GM19324 (cell line): ENCODE measurements around the gene DNAJC11.

ENCODE experiments used
- ATAC-seq: cut with Tn5 transposase; IDR thresholded peaks from one replicate; pipeline ENCODE4 v1.9.1; 2021; ENCODE audit warnings: mild to moderate bottlenecking, moderate library complexity; ENCODE audit not compliant: unreplicated experiment, low FRiP score

The DNAJC11 gene

GRCh38 chr1:6627031-6627430 is 74.6 kb downstream of the DNAJC11 start:
- ATAC-seq = no peak

- peak; percentile 28 for ATAC-seq
Measured at GRCh38 chr1:6625584-6626149, 75.9 kb downstream of the DNAJC11 start.

GRCh38 chr1:6624710-6625583 is 76.7 kb downstream of the DNAJC11 start, which contains the start of gene THAP3:
Gene THAP3, plus strand, starts transcription at chr1:6624868. Its CDS starts 351 bp downstream, at chr1:6625219.
- peak; percentile 78 for ATAC-seq

GRCh38 chr1:6623269-6623965 is 78.2 kb downstream of the DNAJC11 start:
- ATAC-seq = no peak

- no peak for ATAC-seq
Measured at GRCh38 chr1:6622396-6623152, 79.0 kb downstream of the DNAJC11 start.

- ATAC-seq = no peak
Measured at GRCh38 chr1:6621429-6622391, 79.9 kb downstream of the DNAJC11 start.

GRCh38 chr1:6619045-6619444 is 82.6 kb downstream of the DNAJC11 start:
- no peak for ATAC-seq

GRCh38 chr1:6614929-6615785 is 86.5 kb downstream of the DNAJC11 start:
- no peak for ATAC-seq

- ATAC-seq = no peak
Measured at GRCh38 chr1:6614019-6614928, 87.3 kb downstream of the DNAJC11 start.

GRCh38 chr1:6613361-6614018 is 88.1 kb downstream of the DNAJC11 start, which contains the start of gene PHF13:
Gene PHF13, plus strand, starts transcription at chr1:6613731. Its CDS starts 336 bp downstream, at chr1:6614067.
- ATAC-seq = peak; percentile 96

GRCh38 chr1:6612641-6613360 is 88.8 kb downstream of the DNAJC11 start:
- no peak for ATAC-seq

- no peak for ATAC-seq
Measured at GRCh38 chr1:6603915-6604558, 97.6 kb downstream of the DNAJC11 start.

GRCh38 chr1:6603238-6603914 is 98.2 kb downstream of the DNAJC11 start:
- peak; percentile 11 for ATAC-seq

- ATAC-seq = peak; percentile 69
Measured at GRCh38 chr1:6602669-6603237, 98.9 kb downstream of the DNAJC11 start, which contains the start of gene KLHL21. Gene KLHL21, minus strand, starts transcription at chr1:6602869. Its CDS starts 52 bp downstream, at chr1:6602817.
